Omental fat pad (tissue), 4 donors: ENCODE results near the gene POSTN. TPM values are rescaled to one million over a fixed set of nuclear protein-coding genes. Genes with fewer than 3 reads are reported as not detected.

Experiments used
- ATAC-seq: fragments of 150-250 bp; one replicate; pipeline ENCODE4 v1.9.1; 2016; ENCODE audit warnings: mild to moderate bottlenecking, moderate library complexity; ENCODE audit not compliant: low FRiP score
- DNase-seq: peaks from one replicate; pipeline ENCODE4 v3.0.0-alpha.2; 2019; ENCODE audit warnings: low spot score
- CTCF ChIP-seq, 3 donors: fragments of 450-650 bp; IDR thresholded peaks; one replicate each; pipeline ENCODE4 v1.5.1; 2016 to 2017; ENCODE audit warnings: antibody characterized with exemption in 3 of 3, mild to moderate bottlenecking in 3 of 3, moderate library complexity in 2 of 3
- total RNA-seq, 4 donors: library from RNA; depleted of rRNA; stranded (reverse); fragments of >200 nt; gene quantifications; one replicate each; pipeline ENCODE4 v1.1.0, GENCODE V29; 2016

POSTN gene
- total RNA-seq, 4 donors from 2014 or later = 27.0 to 85.6 (median 36.6) TPM

GRCh38 chr13:37526710-37527473 is 71.7 kb downstream of the POSTN start:
- no peak for TF ChIP-seq CTCF (IDR thresholded peaks at IDR 0.05)
- no peak for DNase-seq
- ATAC-seq = no peak

GRCh38 chr13:37515226-37515625 is 83.3 kb downstream of the POSTN start:
- TF ChIP-seq CTCF (IDR thresholded peaks at IDR 0.05) = no peak
- DNase-seq = no peak
- no peak for ATAC-seq
